AML-193 (cell line): ENCODE data around the gene CPD.

Experiments used
- DNase-seq, 2 experiments: peaks; one replicate each; lab custom pipeline; 2025; lab: John Stamatoyannopoulos, UW

CPD gene

GRCh38 chr17:30354701-30355100 is 24.0 kb upstream of the CPD start:
- DNase-seq: no peak

- DNase-seq: no peak
These were observed 21.3 kb upstream of the CPD start for GRCh38 chr17:30357476-30357875.

GRCh38 chr17:30358055-30358760 is 20.5 kb upstream of the CPD start:
- no peak for DNase-seq

GRCh38 chr17:30360086-30360808 is 18.5 kb upstream of the CPD start:
- peak; percentile 98 to 99 for DNase-seq

GRCh38 chr17:30361766-30362279 is 16.9 kb upstream of the CPD start:
- DNase-seq: no peak

- DNase-seq: peak; percentile 97
These were observed 15.0 kb upstream of the CPD start for GRCh38 chr17:30363715-30364202.

GRCh38 chr17:30366536-30366935 is 12.2 kb upstream of the CPD start:
- DNase-seq: no peak

- no peak for DNase-seq
These were observed 9.6 kb upstream of the CPD start for GRCh38 chr17:30368912-30369720.

- no peak for DNase-seq
These were observed 8.7 kb upstream of the CPD start for GRCh38 chr17:30369995-30370394.

GRCh38 chr17:30372755-30373154 is 6.0 kb upstream of the CPD start:
- DNase-seq: no peak

- no peak for DNase-seq
These were observed 3.1 kb upstream of the CPD start for GRCh38 chr17:30375661-30376060.

GRCh38 chr17:30376621-30377452 is 1.9 kb upstream of the CPD start:
- DNase-seq: no peak

- DNase-seq: no peak
These were observed 1.0 kb upstream of the CPD start for GRCh38 chr17:30377574-30378240.

- DNase-seq: no peak
These were observed 394 bp upstream of the CPD start for GRCh38 chr17:30378241-30378824.

- no peak for DNase-seq
These were observed 676 bp downstream of the CPD start for GRCh38 chr17:30379303-30379902.

GRCh38 chr17:30379903-30380381 is 1.2 kb downstream of the CPD start:
- peak in 1 of 2 experiments; percentile 29 for DNase-seq

- peak; percentile 48 to 53 for DNase-seq
These were observed 2.1 kb downstream of the CPD start for GRCh38 chr17:30380643-30381339.

- no peak for DNase-seq
These were observed 2.6 kb downstream of the CPD start for GRCh38 chr17:30381340-30381659.

- DNase-seq: no peak
These were observed 3.6 kb downstream of the CPD start for GRCh38 chr17:30382345-30382744.
